HG03460 (cell line): ENCODE data around the gene TMEM181.

Experiments
- ATAC-seq: cut with Tn5 transposase; IDR thresholded peaks from one replicate; pipeline ENCODE4 v1.9.1; 2021; ENCODE audit not compliant: unreplicated experiment

TMEM181 gene

GRCh38 chr6:158680481-158680880 lies 120.6 kb downstream of the TMEM181 start:
- ATAC-seq = no peak

DNA sequence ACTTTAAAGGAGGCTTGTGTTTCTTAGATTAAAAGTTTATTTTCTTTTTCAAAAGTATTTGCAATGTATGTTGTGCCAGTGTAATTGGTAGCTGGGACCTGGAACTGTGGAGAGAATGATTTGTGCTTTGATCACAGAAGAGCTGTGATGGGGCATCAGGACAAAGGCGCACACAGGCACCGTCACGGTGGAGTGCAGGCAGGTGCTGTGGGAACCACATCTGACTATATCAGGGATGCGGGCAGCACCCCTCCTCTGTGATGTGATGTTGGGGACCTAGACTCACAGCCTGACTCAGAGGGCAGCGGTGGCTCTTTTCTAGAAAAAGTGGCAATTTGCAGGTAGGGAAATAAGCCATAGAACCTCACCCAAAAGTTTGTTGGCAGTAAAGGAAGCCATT lies 124.4 kb downstream of the TMEM181 start:
- ATAC-seq = no peak

DNA sequence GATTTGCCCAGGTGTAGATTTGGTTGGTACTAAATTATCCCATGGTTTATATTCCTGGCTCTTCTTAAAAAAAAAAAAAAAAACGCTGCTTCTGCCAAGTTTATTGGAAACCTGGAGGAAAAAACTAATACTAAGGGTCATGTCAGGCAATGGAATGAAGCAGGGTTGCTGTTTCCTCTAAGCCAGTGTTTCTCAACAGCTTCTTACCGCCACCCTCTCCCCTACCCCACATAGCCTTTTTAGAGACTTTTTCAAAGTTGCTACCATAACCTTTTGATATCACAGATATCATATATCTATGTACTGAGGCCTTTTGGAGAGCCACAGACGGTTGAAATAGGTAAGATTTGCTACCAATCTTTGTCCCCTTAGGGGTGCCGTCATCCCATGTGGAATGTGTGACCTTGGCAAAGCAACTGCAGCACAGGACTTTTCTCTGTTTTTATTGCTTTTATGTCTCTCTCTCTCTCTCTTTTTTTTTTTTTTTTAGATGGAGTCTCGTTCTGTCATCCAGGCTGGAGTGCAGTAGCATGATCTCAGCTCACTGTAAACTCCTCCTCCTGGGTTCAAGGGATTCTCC lies 124.9 kb downstream of the TMEM181 start:
- no peak for ATAC-seq
